HG02798 (cell line): ENCODE data around the gene ABLIM2.

ENCODE experiments used
- ATAC-seq: cut with Tn5 transposase; IDR thresholded peaks from one replicate; pipeline ENCODE4 v1.9.1; 2021; ENCODE audit warnings: mild to moderate bottlenecking; ENCODE audit not compliant: unreplicated experiment, poor library complexity

Gene ABLIM2

GRCh38 chr4:8177552-8177951 is 18.9 kb upstream of the ABLIM2 start:
- no peak for ATAC-seq

- peak; percentile 63 for ATAC-seq
These were observed 18.2 kb upstream of the ABLIM2 start for GRCh38 chr4:8176547-8177399.

- ATAC-seq: no peak
These were observed 17.1 kb upstream of the ABLIM2 start for GRCh38 chr4:8175686-8176085.

GRCh38 chr4:8174970-8175369 is 16.4 kb upstream of the ABLIM2 start:
- no peak for ATAC-seq

- ATAC-seq: no peak
These were observed 15.1 kb upstream of the ABLIM2 start for GRCh38 chr4:8173492-8174242.

- peak; percentile 82 for ATAC-seq
These were observed 13.6 kb upstream of the ABLIM2 start for GRCh38 chr4:8171984-8172924.

GRCh38 chr4:8171266-8171665 is 12.7 kb upstream of the ABLIM2 start:
- no peak for ATAC-seq

- no peak for ATAC-seq
These were observed 11.7 kb upstream of the ABLIM2 start for GRCh38 chr4:8170341-8170740.

- no peak for ATAC-seq
These were observed 11.2 kb upstream of the ABLIM2 start for GRCh38 chr4:8169763-8170162.

- no peak for ATAC-seq
These were observed 10.4 kb upstream of the ABLIM2 start for GRCh38 chr4:8168832-8169598.

- ATAC-seq: no peak
These were observed 9.6 kb upstream of the ABLIM2 start for GRCh38 chr4:8168232-8168631.

GRCh38 chr4:8167815-8168214 is 9.2 kb upstream of the ABLIM2 start:
- ATAC-seq: no peak

- no peak for ATAC-seq
These were observed 8.7 kb upstream of the ABLIM2 start for GRCh38 chr4:8167291-8167690.

- ATAC-seq: no peak
These were observed 6.8 kb upstream of the ABLIM2 start for GRCh38 chr4:8165374-8165896.

- ATAC-seq: no peak
These were observed 6.1 kb upstream of the ABLIM2 start for GRCh38 chr4:8164687-8165086.

- ATAC-seq: no peak
These were observed 5.6 kb upstream of the ABLIM2 start for GRCh38 chr4:8164194-8164565.

GRCh38 chr4:8163436-8164193 is 5.0 kb upstream of the ABLIM2 start:
- ATAC-seq: no peak

- ATAC-seq: no peak
These were observed 4.4 kb upstream of the ABLIM2 start for GRCh38 chr4:8163026-8163425.

- no peak for ATAC-seq
These were observed 4.0 kb upstream of the ABLIM2 start for GRCh38 chr4:8162625-8163024.
